GM19324 (cell line): ENCODE data around the gene ACSL1.

Experiments used
- ATAC-seq: cut with Tn5 transposase; IDR thresholded peaks from one replicate; pipeline ENCODE4 v1.9.1; 2021; ENCODE audit warnings: mild to moderate bottlenecking, moderate library complexity; ENCODE audit not compliant: unreplicated experiment, low FRiP score

The ACSL1 gene, protein sequence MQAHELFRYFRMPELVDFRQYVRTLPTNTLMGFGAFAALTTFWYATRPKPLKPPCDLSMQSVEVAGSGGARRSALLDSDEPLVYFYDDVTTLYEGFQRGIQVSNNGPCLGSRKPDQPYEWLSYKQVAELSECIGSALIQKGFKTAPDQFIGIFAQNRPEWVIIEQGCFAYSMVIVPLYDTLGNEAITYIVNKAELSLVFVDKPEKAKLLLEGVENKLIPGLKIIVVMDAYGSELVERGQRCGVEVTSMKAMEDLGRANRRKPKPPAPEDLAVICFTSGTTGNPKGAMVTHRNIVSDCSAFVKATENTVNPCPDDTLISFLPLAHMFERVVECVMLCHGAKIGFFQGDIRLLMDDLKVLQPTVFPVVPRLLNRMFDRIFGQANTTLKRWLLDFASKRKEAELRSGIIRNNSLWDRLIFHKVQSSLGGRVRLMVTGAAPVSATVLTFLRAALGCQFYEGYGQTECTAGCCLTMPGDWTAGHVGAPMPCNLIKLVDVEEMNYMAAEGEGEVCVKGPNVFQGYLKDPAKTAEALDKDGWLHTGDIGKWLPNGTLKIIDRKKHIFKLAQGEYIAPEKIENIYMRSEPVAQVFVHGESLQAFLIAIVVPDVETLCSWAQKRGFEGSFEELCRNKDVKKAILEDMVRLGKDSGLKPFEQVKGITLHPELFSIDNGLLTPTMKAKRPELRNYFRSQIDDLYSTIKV

DNA sequence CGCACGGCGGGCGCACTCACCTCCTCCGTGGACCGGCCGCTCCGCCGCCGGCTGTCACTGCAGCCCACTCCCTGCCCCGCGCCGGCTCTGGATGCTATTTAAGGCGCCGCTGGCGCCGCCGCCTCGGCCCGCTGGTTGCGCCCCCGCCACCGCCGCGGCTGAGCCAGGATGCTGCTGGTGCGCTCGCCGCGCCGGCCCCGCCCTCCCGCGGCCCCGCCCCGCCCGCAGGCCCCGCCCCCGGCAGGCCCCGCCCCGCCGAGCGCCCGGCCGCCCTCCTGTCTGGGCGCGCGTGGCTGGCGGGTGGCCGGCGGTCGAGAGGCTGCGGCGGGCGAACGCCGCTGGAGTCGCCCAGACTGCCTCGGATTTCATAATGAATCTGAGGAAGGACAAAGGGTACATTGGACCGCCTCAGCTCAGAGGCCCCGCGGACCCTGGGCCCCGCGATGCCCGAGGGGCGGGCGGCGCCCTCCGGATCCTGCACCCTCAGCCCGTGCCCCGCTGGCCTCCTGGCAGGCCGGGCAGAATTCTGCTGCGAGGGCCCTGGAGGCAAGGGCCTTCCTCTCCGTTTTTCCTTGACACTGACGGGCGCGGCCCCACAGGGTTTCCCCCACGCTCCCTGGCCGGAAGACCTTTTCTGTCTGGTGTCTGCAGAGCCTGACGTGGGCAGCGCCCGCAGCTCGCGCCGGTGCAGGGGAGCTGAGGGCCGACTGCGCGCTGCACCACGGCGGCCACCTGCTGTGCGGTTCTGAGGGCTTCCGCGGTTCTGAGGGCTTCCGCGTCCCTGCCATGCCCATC, at the start of gene ACSL1:
TSS of gene ACSL1 (minus strand) at position 73 of the 795 bp plus-strand sequence. CDS start 22,454 bp downstream, outside the sequence.
- peak; percentile 81 for ATAC-seq

- no peak for ATAC-seq
Measured at GRCh38 chr4:184873054-184873453, 47.3 kb upstream of the ACSL1 start.

DNA sequence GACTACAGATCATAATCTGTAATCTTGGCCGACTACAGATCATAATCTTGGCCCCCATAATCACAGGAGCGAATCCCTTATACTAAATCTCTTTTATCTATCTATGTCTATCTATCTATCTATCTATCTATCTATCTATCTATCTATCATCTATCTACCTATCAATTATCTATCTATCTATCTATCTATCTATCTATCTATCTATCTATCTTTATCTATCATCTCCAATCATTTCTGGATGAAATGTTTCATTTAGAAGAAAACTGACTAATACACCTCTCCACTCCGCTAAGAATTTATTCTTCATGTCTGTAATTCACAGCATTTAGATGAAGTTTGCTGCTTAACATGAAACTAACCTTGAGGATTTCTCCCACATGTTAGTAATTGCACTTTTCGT, 45.0 kb upstream of the ACSL1 start:
- ATAC-seq: no peak

DNA sequence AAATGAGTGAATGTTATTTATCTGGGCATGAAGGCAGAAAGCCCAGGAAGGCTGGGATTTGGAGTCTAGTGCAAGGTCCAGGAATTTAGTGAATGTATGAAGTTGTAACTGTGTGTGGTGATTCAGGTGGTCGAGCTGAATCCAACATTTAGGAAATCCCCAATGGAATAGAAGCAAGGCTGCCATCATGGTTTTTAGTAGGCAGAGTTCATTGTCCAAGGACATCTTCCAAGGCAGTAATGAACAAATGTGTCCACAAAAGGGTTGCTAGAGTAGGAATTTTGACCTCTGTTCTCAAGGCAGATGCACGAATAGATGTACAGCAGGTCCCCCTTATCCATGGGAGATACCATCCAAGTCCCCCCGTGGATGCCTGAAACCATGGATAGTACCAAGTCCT, 42.9 kb upstream of the ACSL1 start:
- no peak for ATAC-seq

DNA sequence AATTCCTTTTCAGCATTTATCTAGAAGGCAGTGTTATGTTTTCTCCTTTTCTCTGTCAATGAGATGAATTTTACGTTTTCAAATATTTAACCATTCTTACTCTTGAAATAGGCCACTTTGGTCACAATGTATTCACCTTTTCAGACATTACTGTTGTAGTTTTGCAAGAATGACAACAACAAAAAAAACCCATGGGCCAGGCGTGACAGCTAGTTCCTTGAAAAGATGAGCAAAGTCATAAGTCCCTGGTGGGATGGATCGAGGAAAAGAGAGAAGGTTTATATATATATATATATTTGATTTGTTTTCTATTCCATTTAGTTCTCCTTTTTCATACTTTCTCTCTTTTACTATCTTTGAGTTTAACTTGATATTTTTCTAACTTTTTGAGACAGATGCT, 38.1 kb upstream of the ACSL1 start:
- no peak for ATAC-seq

DNA sequence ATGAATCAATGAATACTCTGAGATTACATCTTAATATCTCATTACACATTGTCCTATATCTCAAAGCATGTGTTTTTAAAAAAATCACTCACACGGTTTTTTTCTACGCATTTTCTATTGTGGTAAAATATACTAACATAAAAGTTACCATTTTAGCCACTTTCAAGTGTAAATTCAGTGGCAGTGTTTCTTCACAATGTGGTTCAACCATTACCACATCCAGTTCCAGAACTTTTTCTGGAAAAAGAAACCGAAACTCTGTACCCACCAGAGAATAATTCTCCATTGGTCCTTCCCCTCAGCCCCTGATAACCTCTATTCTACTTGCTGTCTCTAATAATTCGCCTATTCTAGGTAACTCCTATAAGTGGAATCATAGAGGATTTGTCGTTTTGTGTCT, 35.3 kb upstream of the ACSL1 start:
- ATAC-seq: no peak

GRCh38 chr4:184860018-184860779, 34.4 kb upstream of the ACSL1 start:
- ATAC-seq: peak; percentile 55

- ATAC-seq: no peak
Measured at GRCh38 chr4:184857441-184858121, 31.8 kb upstream of the ACSL1 start.

- no peak for ATAC-seq
Measured at GRCh38 chr4:184856277-184856609, 30.5 kb upstream of the ACSL1 start.

- ATAC-seq: no peak
Measured at GRCh38 chr4:184854673-184855072, 28.9 kb upstream of the ACSL1 start.

GRCh38 chr4:184853436-184853835, 27.7 kb upstream of the ACSL1 start:
- ATAC-seq: no peak

- no peak for ATAC-seq
Measured at GRCh38 chr4:184851886-184852285, 26.1 kb upstream of the ACSL1 start.

- ATAC-seq: peak; percentile 77
Measured at GRCh38 chr4:184851200-184851541, 25.4 kb upstream of the ACSL1 start.

- peak; percentile 31 for ATAC-seq
Measured at GRCh38 chr4:184850431-184851199, 24.8 kb upstream of the ACSL1 start.

GRCh38 chr4:184850018-184850417, 24.2 kb upstream of the ACSL1 start:
- no peak for ATAC-seq

DNA sequence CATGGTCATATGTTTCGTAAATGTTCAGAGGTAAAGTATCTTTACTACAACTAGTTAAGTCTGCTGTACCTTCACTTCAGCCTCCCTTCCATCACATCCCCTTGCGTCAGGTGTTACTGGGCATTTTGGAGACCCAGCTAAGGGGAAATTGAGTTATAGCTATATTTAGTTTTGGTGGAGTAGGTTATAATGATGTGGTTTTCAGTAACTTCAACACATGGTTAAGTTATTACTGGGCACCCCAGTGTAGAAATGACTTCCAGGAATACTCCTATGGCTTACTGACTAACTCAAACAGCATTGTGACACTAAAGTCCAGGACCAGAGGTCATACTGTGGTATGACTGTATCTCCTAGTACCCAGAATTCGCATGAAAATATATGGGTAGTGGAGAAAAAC, 23.4 kb upstream of the ACSL1 start:
- ATAC-seq: no peak

DNA sequence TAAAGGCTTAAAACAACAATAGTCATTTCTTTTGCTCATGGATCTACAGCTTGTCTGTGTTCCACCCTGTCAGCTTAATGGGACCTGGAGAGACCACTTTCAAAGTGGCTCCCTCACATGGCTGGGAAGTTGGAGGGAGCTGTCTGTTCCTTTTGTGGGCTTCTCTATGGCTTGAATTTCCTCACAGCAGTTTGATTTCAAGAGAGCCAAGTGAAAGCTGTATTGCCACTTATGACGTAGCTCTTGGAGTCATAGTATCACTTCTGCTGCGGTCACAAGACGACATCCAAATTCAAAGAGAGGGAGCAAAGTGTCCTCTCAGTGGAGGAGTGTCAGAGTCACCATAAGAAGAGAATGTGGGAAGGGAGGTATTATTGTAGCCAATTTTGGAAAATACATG, 22.7 kb upstream of the ACSL1 start:
- no peak for ATAC-seq

DNA sequence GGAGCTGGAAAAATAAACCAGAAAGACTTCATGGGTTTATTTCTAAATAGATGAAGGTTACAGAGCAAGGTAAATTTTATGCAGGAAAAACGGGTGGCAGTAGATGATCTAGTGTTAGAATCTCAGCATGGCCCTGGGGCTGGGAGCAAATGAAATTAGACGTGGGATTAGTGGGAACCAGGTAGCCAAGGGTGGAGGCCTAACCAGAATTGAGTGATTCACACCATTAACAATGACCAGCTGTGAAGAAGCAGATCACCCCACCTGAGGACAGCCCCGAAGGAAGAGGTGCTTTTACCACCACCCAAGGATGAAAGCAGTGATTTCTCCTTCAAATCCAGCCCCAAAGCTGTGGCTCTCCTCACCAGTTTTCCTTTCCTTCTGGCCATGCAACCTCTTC, 20.8 kb upstream of the ACSL1 start:
- ATAC-seq: no peak

- ATAC-seq: no peak
Measured at GRCh38 chr4:184845367-184846021, 19.7 kb upstream of the ACSL1 start.
